GF-D8 (cell line): ENCODE data around the gene SAPCD1.
"Not testable (repeated sequence)": the region's sequence is repeated elsewhere in the genome, so short reads cannot be mapped to it uniquely, and the experiment has no call there.

Experiments used
- DNase-seq: peaks from one replicate; lab custom pipeline; 2025; lab: John Stamatoyannopoulos, UW

The SAPCD1 gene

GRCh38 chr6:31778193-31778592, 15.7 kb downstream of the SAPCD1 start:
- DNase-seq: no peak

GRCh38 chr6:31778999-31779885, 16.8 kb downstream of the SAPCD1 start:
- DNase-seq: no peak

GRCh38 chr6:31779908-31780307, 17.5 kb downstream of the SAPCD1 start:
- no peak for DNase-seq

- DNase-seq: no peak
Measured at GRCh38 chr6:31780507-31781243, 18.2 kb downstream of the SAPCD1 start.

GRCh38 chr6:31781244-31782125, 19.0 kb downstream of the SAPCD1 start:
- DNase-seq: no peak

- DNase-seq: no peak
Measured at GRCh38 chr6:31782126-31782855, 19.8 kb downstream of the SAPCD1 start.

- DNase-seq: no peak
Measured at GRCh38 chr6:31784098-31784925, 21.9 kb downstream of the SAPCD1 start.

GRCh38 chr6:31785475-31785874, 23.0 kb downstream of the SAPCD1 start:
- DNase-seq: no peak

GRCh38 chr6:31791324-31792089, 29.1 kb downstream of the SAPCD1 start:
- DNase-seq: peak; percentile 3

- DNase-seq: no peak
Measured at GRCh38 chr6:31792090-31792374, 29.6 kb downstream of the SAPCD1 start.

GRCh38 chr6:31792761-31793171, 30.3 kb downstream of the SAPCD1 start:
- no peak for DNase-seq

GRCh38 chr6:31793927-31794245, 31.4 kb downstream of the SAPCD1 start:
- DNase-seq: not testable (repeated sequence)

- no peak for DNase-seq
Measured at GRCh38 chr6:31794294-31794865, 31.9 kb downstream of the SAPCD1 start.

GRCh38 chr6:31794866-31795615, 32.6 kb downstream of the SAPCD1 start:
- no peak for DNase-seq

- peak; percentile 82 for DNase-seq
Measured at GRCh38 chr6:31795616-31796298, 33.3 kb downstream of the SAPCD1 start, which contains the start of gene VARS1. VARS1 (minus strand) TSS chr6:31795752; CDS start chr6:31795217, 535 bp downstream.

- DNase-seq: no peak
Measured at GRCh38 chr6:31796993-31797385, 34.5 kb downstream of the SAPCD1 start.

- no peak for DNase-seq
Measured at GRCh38 chr6:31797588-31797987, 35.1 kb downstream of the SAPCD1 start.

GRCh38 chr6:31799781-31800180, 37.3 kb downstream of the SAPCD1 start:
- no peak for DNase-seq
